GM19025 (cell line): ENCODE results near the gene MOB1A.
"Not testable (repeated sequence)": the region's sequence is repeated elsewhere in the genome, so short reads cannot be mapped to it uniquely, and the experiment has no call there.

Source experiments
- ATAC-seq: cut with Tn5 transposase; IDR thresholded peaks from one replicate; pipeline ENCODE4 v1.9.1; 2021; ENCODE audit warnings: mild to moderate bottlenecking, low read depth, moderate library complexity; ENCODE audit not compliant: unreplicated experiment

Gene MOB1A

GRCh38 chr2:74149570-74150319 lies 28.9 kb downstream of the MOB1A start:
- no peak for ATAC-seq

GRCh38 chr2:74149247-74149525 lies 29.5 kb downstream of the MOB1A start:
- no peak for ATAC-seq

GRCh38 chr2:74148457-74149246 lies 30.0 kb downstream of the MOB1A start:
- ATAC-seq: no peak

GRCh38 chr2:74147727-74148456 lies 30.8 kb downstream of the MOB1A start, which contains the start of gene BOLA3:
BOLA3 (minus strand) TSS chr2:74147912; CDS start chr2:74147874, 38 bp downstream.
- ATAC-seq: peak; percentile 94

- ATAC-seq: peak; percentile 18
Measured at GRCh38 chr2:74146929-74147726, 31.6 kb downstream of the MOB1A start.

GRCh38 chr2:74142340-74142739 lies 36.3 kb downstream of the MOB1A start:
- ATAC-seq: no peak

DNA sequence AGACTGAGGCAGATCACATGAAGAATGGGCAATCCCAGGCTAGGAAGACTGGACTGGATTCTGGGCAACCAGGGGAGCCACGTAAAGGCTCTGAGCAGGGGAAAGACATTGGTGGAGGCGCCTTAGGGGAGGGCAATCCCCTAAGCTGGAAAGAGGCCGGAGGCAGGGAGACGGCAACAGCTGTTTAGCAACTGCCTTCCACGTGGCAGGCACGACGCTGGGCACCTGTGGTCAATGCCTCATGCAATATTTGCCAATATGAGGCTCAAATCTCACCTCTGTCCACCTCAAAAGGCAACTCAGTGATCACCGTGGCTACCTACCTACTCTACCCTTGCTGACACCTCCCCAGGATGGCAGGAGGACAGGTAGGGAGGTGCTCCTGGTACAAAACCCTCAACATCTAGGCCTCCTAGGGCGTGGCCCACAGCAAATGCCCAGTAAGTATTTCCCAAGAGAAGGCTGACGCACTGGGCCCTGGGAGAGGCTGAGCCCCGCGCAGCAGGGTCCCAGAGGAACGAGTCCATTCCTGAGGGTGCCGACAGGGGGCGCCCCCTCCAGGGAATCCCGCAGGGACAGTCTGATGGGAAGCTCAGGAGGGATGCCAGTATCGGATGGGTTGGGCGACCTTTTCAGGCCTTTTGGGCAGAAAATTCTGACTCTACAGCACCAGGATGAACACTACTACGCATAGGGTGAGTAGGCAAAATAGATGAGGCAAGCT lies 39.9 kb downstream of the MOB1A start:
- no peak for ATAC-seq

- no peak for ATAC-seq
Measured at GRCh38 chr2:74137651-74138599, 40.8 kb downstream of the MOB1A start.

- no peak for ATAC-seq
Measured at GRCh38 chr2:74131901-74132300, 46.8 kb downstream of the MOB1A start.

GRCh38 chr2:74130211-74130995 lies 48.3 kb downstream of the MOB1A start:
- ATAC-seq: no peak

- no peak for ATAC-seq
Measured at GRCh38 chr2:74128206-74128605, 50.5 kb downstream of the MOB1A start.

GRCh38 chr2:74123955-74124354 lies 54.7 kb downstream of the MOB1A start:
- ATAC-seq: not testable (repeated sequence)

DNA sequence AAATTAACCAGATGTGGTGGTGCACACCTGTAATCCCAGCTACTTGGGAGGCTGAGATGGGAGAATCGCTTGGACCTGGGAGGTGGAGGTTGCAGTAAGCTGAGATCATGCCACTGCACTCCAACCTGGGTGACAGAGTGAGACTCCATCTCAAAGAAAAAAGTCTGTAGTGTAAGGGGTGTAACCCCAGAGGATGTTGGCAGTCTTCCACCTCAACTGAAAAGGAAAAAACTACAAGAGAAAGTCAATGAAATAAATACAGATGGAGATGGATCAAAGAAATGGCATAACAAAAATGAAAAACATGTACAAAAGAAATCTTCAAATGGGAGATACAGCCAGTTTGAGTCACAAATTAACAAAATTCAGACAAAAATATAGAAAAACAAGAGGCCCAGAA lies 56.8 kb downstream of the MOB1A start:
- ATAC-seq: not testable (repeated sequence)

DNA sequence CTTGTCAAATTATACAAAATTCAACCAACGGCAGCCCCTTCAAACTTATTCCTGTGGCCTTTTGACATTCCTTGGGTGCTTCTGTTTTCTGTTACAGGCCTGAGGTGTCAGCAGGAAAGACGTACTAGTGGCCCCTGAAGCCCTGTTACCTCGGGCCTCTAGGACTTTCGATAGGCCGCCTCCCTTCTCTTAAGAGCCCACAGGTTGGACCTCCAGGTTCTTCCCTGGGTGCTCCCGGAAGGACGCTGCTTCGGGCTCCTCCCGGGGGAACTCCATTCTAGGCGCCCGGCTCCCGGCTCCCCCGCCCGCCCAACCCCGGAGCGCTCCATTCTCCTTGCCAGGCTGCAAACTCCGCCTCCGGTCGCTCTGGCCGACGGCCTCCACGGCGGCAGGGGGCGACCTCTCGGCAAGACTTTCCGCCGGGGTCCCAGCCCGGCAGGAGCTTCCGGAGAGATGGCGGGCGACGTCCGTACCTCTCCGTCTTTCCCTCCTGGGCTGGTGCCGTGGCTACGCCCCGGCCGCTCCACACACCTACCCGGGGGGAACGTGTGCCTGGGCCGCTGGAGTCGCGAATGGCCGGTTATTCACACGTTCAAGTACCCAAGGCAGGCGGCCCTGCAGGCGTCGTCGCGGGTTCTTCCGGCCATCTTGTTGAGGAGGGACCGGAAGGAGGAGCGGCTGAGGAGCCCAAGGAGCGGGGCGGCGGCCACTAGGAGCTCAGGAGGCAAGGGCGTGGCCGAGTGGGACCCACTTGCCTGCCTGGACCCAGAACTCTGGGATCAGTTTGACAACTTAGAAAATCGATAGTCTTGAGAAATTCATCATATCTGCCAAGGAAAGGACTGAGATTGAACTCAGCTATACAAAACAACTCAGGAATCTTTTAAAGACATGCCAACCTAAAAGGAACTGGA lies 58.5 kb downstream of the MOB1A start:
- ATAC-seq: peak; percentile 96

- ATAC-seq: no peak
Measured at GRCh38 chr2:74119339-74119738, 59.3 kb downstream of the MOB1A start.

- no peak for ATAC-seq
Measured at GRCh38 chr2:74111380-74111779, 67.3 kb downstream of the MOB1A start.

GRCh38 chr2:74110537-74110936 lies 68.1 kb downstream of the MOB1A start:
- ATAC-seq: no peak
